Heart left ventricle (tissue), 13 donors: ENCODE results near the gene SH3BGRL3.

Source experiments
- CTCF ChIP-seq, 12 donors: fragments of 200-600 bp; sonication (generic) in 4 of 12; IDR thresholded peaks; one replicate each; pipeline versions ENCODE4 v1.5.0 to v1.8.0; 2018 to 2022; ENCODE audit warnings: antibody characterized with exemption in 12 of 12, mild to moderate bottlenecking in 5 of 12
- POLR2A ChIP-seq, 2 donors: fragments of 450-650 bp; IDR thresholded peaks; one replicate each; pipeline ENCODE4 v1.6.1; 2017; ENCODE audit warnings: antibody characterized with exemption in 2 of 2, mild to moderate bottlenecking in 2 of 2, moderate library complexity in 2 of 2
- donor health status: ischemic (EF 13 %, LVEDD 7.1; RV severe dilation, severe dysfunction).
- donor health status: DM: no; HTN: yes; CAD: no.
- donor health status: DM: no; HTN: no; CAD: no.
- donor health status: ischemic (EF 25% LVEDD 6.9; RV normal size, moderate dysfunction).
- donor health status: ischemic (EF 25% LVEDD 5.7; RV mildly dilated, moderate dysfunction).
- donor health status: ischemic (EF 35%, LVEDD 5.7; RV mildly dilated, moderate dysfunction).
- donor health status: nonischemic (EF 11% LVEDD 7.7; RV severe dilation, severe dysfunction).
- donor health status: DM: yes; HTN: yes; CAD: no.
- donor health status: PGD.
- donor health status: ischemic (EF 29% LVEDD 5.4; RV normal size, mild dysfunction).
- donor health status: nonischemic (EF 23%, LVEDD 6.1; RV moderate dilation, normal function).

GRCh38 chr1:26278724-26279455 lies 996 bp upstream of the SH3BGRL3 start:
- no peak for TF ChIP-seq CTCF (IDR thresholded peaks at IDR 0.05)
- no peak for TF ChIP-seq POLR2A (IDR thresholded peaks at IDR 0.05)
